GM23338 (cell line): ENCODE results near the gene SHC4. TPM values are rescaled to one million over a fixed set of nuclear protein-coding genes. Genes with fewer than 3 reads are reported as not detected.

Experiments used
- ATAC-seq: fragments of 200-7000 bp; cut with Tn5 transposase; 3 replicates; pipeline ENCODE4 v1.9.1; 2020
- DNase-seq: peaks from one replicate; pipeline ENCODE4 v3.0.0-alpha.2; 2015; ENCODE audit warnings: low spot score
- H2AFZ ChIP-seq: fragments of 200-600 bp; sonication (generic); 2 replicates; pipeline ENCODE4 v1.8.0; 2016; ENCODE audit warnings: antibody characterized with exemption, mild to moderate bottlenecking, moderate library complexity
- H3F3A ChIP-seq: fragments of 200-600 bp; sonication (generic); replicated peaks from 2 replicates; pipeline ENCODE4 v1.8.0; 2017; ENCODE audit warnings: antibody characterized with exemption, mixed run types, low read depth
- H3K27ac ChIP-seq: fragments of 200-600 bp; sonication (generic); 2 replicates; pipeline ENCODE4 v1.6.1; 2016; ENCODE audit warnings: low read depth
- H3K27me3 ChIP-seq: fragments of 200-600 bp; sonication (generic); 2 replicates; pipeline ENCODE4 v1.8.0; 2016; ENCODE audit warnings: mild to moderate bottlenecking, mixed run types, moderate library complexity; ENCODE audit not compliant: insufficient read depth
- H3K36me3 ChIP-seq: fragments of 200-600 bp; sonication (generic); 2 replicates; pipeline ENCODE4 v1.8.0; 2016; ENCODE audit warnings: mild to moderate bottlenecking; ENCODE audit not compliant: insufficient read depth
- H3K4me1 ChIP-seq: fragments of 200-600 bp; sonication (generic); 2 replicates; pipeline ENCODE4 v1.8.0; 2016; ENCODE audit warnings: mild to moderate bottlenecking, moderate library complexity; ENCODE audit not compliant: insufficient read depth
- H3K4me2 ChIP-seq: fragments of 200-600 bp; sonication (generic); 2 replicates; pipeline ENCODE4 v1.7.1; 2017; ENCODE audit warnings: mixed run types
- H3K4me3 ChIP-seq: fragments of 200-600 bp; sonication (generic); 2 replicates; pipeline ENCODE4 v1.6.1; 2016; ENCODE audit warnings: mixed run types
- H3K79me2 ChIP-seq: fragments of 200-600 bp; sonication (generic); replicated peaks from 2 replicates; pipeline ENCODE4 v1.8.0; 2017; ENCODE audit warnings: mild to moderate bottlenecking; ENCODE audit not compliant: insufficient read depth
- H3K9me2 ChIP-seq: fragments of 200-600 bp; sonication (generic); 2 replicates; pipeline ENCODE4 v1.8.0; 2017; ENCODE audit not compliant: insufficient read depth
- H4K20me1 ChIP-seq: fragments of 200-600 bp; sonication (generic); replicated peaks from 2 replicates; pipeline ENCODE4 v1.8.0; 2017; ENCODE audit warnings: mild to moderate bottlenecking; ENCODE audit not compliant: insufficient read depth
- H3K27ac Mint-ChIP-seq: 2 replicates; pipeline ENCODE4 v1.8.0; 2020; ENCODE audit warnings: inconsistent platforms, mild to moderate bottlenecking, moderate library complexity, mixed read lengths
- H3K27me3 Mint-ChIP-seq: 3 replicates; pipeline ENCODE4 v1.8.0; 2022; ENCODE audit warnings: low read depth, mild to moderate bottlenecking, moderate library complexity, mixed read lengths, inconsistent platforms; ENCODE audit not compliant: insufficient read depth, poor library complexity
- H3K36me3 Mint-ChIP-seq: 3 replicates; pipeline ENCODE4 v1.8.0; 2021; ENCODE audit warnings: low read depth, mild to moderate bottlenecking, inconsistent platforms, moderate library complexity, mixed read lengths
- H3K4me1 Mint-ChIP-seq: 3 replicates; pipeline ENCODE4 v1.8.0; 2020; ENCODE audit warnings: mild to moderate bottlenecking, inconsistent platforms, mixed read lengths
- H3K4me3 Mint-ChIP-seq: 3 replicates; pipeline ENCODE4 v1.8.0; 2021; ENCODE audit warnings: moderate library complexity, mild to moderate bottlenecking, inconsistent platforms, mixed read lengths
- H3K9me3 Mint-ChIP-seq: 3 replicates; pipeline ENCODE4 v1.8.0; 2020; ENCODE audit warnings: moderate library complexity, mild to moderate bottlenecking, inconsistent platforms, mixed read lengths
- CREB1 ChIP-seq: fragments of 250-450 bp; sonication (Bioruptor Pico); IDR thresholded peaks from 2 replicates; pipeline ENCODE4 v1.5.0; 2020; ENCODE audit warnings: low read depth, mild to moderate bottlenecking, moderate library complexity
- POLR2AphosphoS5 ChIP-seq: IDR thresholded peaks from 2 replicates; pipeline ENCODE4 v1.6.1; 2016; ENCODE audit warnings: antibody characterized with exemption, low read depth
- polyA plus RNA-seq: library from polyadenylated mRNA; unstranded; fragments of >200 nt; fragmentation: Nextera tagmentation; extraction: Ambion mirVana; gene quantifications from 2 replicates; pipeline ENCODE4 v1.2.1, GENCODE V29; 2016
- total RNA-seq: library from RNA; depleted of rRNA; stranded (reverse); fragments of >200 nt; shearing (Covaris generic); gene quantifications from 2 replicates; pipeline ENCODE4 v1.2.3, GENCODE V29; 2014
- TF ChIP-seq, protein P1 (sequence below): IDR thresholded peaks from 2 replicates; pipeline ENCODE4 v1.6.1; 2016; ENCODE audit warnings: antibody characterized with exemption
- TF ChIP-seq, protein P2 (sequence below): fragments of 250-450 bp; sonication (Bioruptor Pico); IDR thresholded peaks from 2 replicates; pipeline ENCODE4 v1.5.0; 2020; ENCODE audit warnings: mild to moderate bottlenecking, moderate library complexity

SHC4 gene
- total and polyA plus RNA-seq, 2 experiments from 2014 or later: 0.21 to 0.32 TPM

DNA sequence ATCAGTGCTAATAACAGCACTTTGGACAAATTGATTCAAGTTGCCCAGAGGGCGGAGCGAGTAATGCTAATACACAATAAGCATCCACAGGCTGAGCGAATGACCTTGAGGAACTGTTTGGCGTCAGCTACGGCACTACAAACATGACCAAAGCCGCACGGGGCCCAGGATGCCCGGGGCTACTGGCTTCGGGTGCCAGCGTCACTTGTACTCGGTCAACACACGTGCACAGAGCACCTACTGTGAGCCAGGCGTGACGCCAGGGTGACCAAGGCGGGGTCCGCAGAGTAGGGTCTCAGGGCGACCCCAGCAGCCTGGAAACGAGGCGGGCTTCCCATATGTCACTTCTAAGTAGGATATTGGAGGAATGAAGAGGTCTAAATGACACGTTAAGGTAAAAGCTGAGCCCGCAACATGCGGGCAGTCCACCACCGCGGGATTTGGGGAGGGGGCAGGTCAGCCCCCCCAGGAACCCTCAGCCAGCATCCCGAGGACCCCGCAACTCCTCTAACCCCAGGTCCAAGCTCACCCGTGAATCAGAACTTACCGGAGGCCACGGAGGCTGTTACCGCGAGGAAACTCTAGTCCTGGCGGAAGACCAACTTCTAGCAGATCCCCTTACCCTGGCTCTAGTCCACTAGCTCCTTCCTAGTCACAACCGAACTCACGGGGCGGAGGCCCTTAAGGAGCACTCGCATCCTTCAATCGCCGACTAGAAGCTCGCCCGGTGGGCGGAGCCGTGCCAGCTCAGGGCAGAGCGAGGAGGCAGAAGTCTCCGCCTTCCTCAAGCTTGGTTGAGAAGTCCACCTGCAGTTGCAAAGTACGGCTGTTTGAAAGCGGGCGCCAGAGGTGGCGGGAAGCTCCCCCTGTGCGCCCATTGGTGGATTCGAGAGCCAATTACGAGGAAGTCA is 153.1 kb downstream of the SHC4 start, which contains the start of gene CEP152:
Gene CEP152 (minus strand): TSS at position 656 of the 911 bp plus-strand sequence. CDS start 5,420 bp downstream, outside the sequence.
- no peaks in the 10 kb centered on the region for H3K9me3 Mint-ChIP-seq
- peaks cover 3% of the 10 kb centered on the region for H3K27me3 Mint-ChIP-seq
- peak within 1 kb of the TSS; percentile 96 for H3K27ac Mint-ChIP-seq
- no peaks in the 10 kb centered on the region; the same call in 2 of the 3 replicates for H3K36me3 Mint-ChIP-seq
- H3K4me1 ChIP-seq: peaks cover 16% of the 10 kb centered on the region
- H4K20me1 ChIP-seq: peaks cover 5% of the 10 kb centered on the region; the same call in 1 of the 2 replicates
- no peaks in the 10 kb centered on the region for H3F3A ChIP-seq
- no peaks in the 10 kb centered on the region for H3K27me3 ChIP-seq
- peaks cover 39% of the 10 kb centered on the region for H3K79me2 ChIP-seq
- H3K9me2 ChIP-seq: no peaks in the 10 kb centered on the region; the same call in 1 of the 2 replicates
- no peaks in the 10 kb centered on the region for H3K36me3 ChIP-seq
- ATAC-seq (peak; percentile 95), DNase-seq (peak; percentile 100)
- peak within 1 kb of the TSS; percentile 94 for H3K4me3 Mint-ChIP-seq
- H3K4me3 ChIP-seq: peak within 1 kb of the TSS; percentile 78
- TF ChIP-seq CREB1 (CRISPR knock-in tag) (peak; percentile 73), POLR2AphosphoS5 (peak; percentile 73)
- TF ChIP-seq, protein P1, sequence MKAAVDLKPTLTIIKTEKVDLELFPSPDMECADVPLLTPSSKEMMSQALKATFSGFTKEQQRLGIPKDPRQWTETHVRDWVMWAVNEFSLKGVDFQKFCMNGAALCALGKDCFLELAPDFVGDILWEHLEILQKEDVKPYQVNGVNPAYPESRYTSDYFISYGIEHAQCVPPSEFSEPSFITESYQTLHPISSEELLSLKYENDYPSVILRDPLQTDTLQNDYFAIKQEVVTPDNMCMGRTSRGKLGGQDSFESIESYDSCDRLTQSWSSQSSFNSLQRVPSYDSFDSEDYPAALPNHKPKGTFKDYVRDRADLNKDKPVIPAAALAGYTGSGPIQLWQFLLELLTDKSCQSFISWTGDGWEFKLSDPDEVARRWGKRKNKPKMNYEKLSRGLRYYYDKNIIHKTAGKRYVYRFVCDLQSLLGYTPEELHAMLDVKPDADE: peak; percentile 51; the same call in 1 of the 2 replicates
- TF ChIP-seq, protein P2, sequence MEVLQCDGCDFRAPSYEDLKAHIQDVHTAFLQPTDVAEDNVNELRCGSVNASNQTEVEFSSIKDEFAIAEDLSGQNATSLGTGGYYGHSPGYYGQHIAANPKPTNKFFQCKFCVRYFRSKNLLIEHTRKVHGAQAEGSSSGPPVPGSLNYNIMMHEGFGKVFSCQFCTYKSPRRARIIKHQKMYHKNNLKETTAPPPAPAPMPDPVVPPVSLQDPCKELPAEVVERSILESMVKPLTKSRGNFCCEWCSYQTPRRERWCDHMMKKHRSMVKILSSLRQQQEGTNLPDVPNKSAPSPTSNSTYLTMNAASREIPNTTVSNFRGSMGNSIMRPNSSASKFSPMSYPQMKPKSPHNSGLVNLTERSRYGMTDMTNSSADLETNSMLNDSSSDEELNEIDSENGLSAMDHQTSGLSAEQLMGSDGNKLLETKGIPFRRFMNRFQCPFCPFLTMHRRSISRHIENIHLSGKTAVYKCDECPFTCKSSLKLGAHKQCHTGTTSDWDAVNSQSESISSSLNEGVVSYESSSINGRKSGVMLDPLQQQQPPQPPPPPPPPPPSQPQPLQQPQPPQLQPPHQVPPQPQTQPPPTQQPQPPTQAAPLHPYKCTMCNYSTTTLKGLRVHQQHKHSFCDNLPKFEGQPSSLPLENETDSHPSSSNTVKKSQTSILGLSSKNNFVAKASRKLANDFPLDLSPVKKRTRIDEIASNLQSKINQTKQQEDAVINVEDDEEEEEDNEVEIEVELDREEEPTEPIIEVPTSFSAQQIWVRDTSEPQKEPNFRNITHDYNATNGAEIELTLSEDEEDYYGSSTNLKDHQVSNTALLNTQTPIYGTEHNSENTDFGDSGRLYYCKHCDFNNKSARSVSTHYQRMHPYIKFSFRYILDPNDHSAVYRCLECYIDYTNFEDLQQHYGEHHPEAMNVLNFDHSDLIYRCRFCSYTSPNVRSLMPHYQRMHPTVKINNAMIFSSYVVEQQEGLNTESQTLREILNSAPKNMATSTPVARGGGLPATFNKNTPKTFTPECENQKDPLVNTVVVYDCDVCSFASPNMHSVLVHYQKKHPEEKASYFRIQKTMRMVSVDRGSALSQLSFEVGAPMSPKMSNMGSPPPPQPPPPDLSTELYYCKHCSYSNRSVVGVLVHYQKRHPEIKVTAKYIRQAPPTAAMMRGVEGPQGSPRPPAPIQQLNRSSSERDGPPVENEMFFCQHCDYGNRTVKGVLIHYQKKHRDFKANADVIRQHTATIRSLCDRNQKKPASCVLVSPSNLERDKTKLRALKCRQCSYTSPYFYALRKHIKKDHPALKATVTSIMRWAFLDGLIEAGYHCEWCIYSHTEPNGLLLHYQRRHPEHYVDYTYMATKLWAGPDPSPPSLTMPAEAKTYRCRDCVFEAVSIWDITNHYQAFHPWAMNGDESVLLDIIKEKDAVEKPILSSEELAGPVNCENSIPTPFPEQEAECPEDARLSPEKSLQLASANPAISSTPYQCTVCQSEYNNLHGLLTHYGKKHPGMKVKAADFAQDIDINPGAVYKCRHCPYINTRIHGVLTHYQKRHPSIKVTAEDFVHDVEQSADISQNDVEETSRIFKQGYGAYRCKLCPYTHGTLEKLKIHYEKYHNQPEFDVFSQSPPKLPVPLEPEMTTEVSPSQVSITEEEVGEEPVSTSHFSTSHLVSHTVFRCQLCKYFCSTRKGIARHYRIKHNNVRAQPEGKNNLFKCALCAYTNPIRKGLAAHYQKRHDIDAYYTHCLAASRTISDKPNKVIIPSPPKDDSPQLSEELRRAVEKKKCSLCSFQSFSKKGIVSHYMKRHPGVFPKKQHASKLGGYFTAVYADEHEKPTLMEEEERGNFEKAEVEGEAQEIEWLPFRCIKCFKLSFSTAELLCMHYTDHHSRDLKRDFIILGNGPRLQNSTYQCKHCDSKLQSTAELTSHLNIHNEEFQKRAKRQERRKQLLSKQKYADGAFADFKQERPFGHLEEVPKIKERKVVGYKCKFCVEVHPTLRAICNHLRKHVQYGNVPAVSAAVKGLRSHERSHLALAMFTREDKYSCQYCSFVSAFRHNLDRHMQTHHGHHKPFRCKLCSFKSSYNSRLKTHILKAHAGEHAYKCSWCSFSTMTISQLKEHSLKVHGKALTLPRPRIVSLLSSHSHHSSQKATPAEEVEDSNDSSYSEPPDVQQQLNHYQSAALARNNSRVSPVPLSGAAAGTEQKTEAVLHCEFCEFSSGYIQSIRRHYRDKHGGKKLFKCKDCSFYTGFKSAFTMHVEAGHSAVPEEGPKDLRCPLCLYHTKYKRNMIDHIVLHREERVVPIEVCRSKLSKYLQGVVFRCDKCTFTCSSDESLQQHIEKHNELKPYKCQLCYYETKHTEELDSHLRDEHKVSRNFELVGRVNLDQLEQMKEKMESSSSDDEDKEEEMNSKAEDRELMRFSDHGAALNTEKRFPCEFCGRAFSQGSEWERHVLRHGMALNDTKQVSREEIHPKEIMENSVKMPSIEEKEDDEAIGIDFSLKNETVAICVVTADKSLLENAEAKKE (CRISPR knock-in tag): no peak
- H3K4me2 ChIP-seq: peak within 1 kb of the TSS; percentile 91
- H2AFZ ChIP-seq: peak within 1 kb of the TSS; percentile 92
- H3K27ac ChIP-seq: peak within 1 kb of the TSS; percentile 47; the same call in 1 of the 2 replicates
- H3K4me1 Mint-ChIP-seq: peaks cover 27% of the 10 kb centered on the region
